SK-N-SH (cell line): Measurements from ENCODE around the gene IRF2. TPM values are rescaled to one million over a fixed set of nuclear protein-coding genes. Genes with fewer than 3 reads are reported as not detected.

Experiments used
- CTCF ChIA-PET: fragments of 300-600, 350-600 bp; formaldehyde crosslinking; extraction: SDS; loops from one replicate; lab custom pipeline; 2021; lab: Yijun Ruan, JAX
- POLR2A ChIA-PET: fragments of 350-600 bp; sonication (Branson Sonifier 250); formaldehyde crosslinking; extraction: SDS; loops from one replicate; lab custom pipeline; 2020; ENCODE audit warnings: antibody characterized with exemption, inconsistent platforms; lab: Yijun Ruan, JAX
- DNase-seq: peaks from one replicate; pipeline ENCODE4 v3.0.0; 2012
- H2AFZ ChIP-seq: fragments of 200-600 bp; sonication (generic); 2 replicates; pipeline ENCODE4 v1.8.1; 2016; ENCODE audit warnings: antibody characterized with exemption, mild to moderate bottlenecking, low read depth
- H3F3A ChIP-seq: fragments of 200-600 bp; sonication (generic); replicated peaks from 2 replicates; pipeline ENCODE3; 2016; ENCODE audit warnings: antibody characterized with exemption, mild to moderate bottlenecking; ENCODE audit not compliant: insufficient read depth
- H3K27ac ChIP-seq, 2 experiments: fragments of 200-500 bp in 1 of 2; fragments of 200-600 bp in 1 of 2; sonication (Bioruptor generic) in 1 of 2; sonication (generic), shearing (Covaris generic) in 1 of 2; 2 replicates each; pipeline versions ENCODE4 v1.5.1 to v1.6.1; 2014 to 2016; ENCODE audit warnings: low read depth in 2 of 2, inconsistent platforms in 1 of 2, low read length in 1 of 2, mild to moderate bottlenecking in 1 of 2, mixed read lengths in 1 of 2
- H3K27me3 ChIP-seq: fragments of 200-600 bp; sonication (generic), shearing (Covaris generic); 2 replicates; pipeline ENCODE4 v1.6.1; 2016; ENCODE audit warnings: mixed run types; ENCODE audit not compliant: insufficient read depth
- H3K36me3 ChIP-seq, 2 experiments: fragments of 200-500 bp in 1 of 2; fragments of 200-600 bp in 1 of 2; sonication (Bioruptor generic) in 1 of 2; sonication (generic) in 1 of 2; replicated peaks in 1 of 2; 2 replicates each; pipeline versions ENCODE3 to v1.5.1; 2014 to 2016; ENCODE audit warnings: low read length in 1 of 2, mild to moderate bottlenecking in 1 of 2; ENCODE audit not compliant: insufficient read depth in 2 of 2, control insufficient read depth in 1 of 2
- H3K4me1 ChIP-seq, 2 experiments: fragments of 200-500 bp in 1 of 2; fragments of 200-600 bp in 1 of 2; sonication (Bioruptor generic) in 1 of 2; sonication (generic), shearing (Covaris generic) in 1 of 2; 2 replicates each; pipeline versions ENCODE4 v1.5.1 to v1.6.1; 2014 to 2016; ENCODE audit warnings: low read depth in 1 of 2, low read length in 1 of 2, mixed run types in 1 of 2; ENCODE audit not compliant: insufficient read depth in 2 of 2, control insufficient read depth in 1 of 2
- H3K4me2 ChIP-seq: fragments of 200-600 bp; sonication (generic), shearing (Covaris generic); 2 replicates; pipeline ENCODE4 v1.6.1; 2017; ENCODE audit warnings: mixed run types
- H3K4me3 ChIP-seq, 2 experiments: fragments of 200-500 bp in 1 of 2; fragments of 200-600 bp in 1 of 2; sonication (Bioruptor generic) in 1 of 2; sonication (generic), shearing (Covaris generic) in 1 of 2; 2 replicates each; pipeline versions ENCODE4 v1.5.1 to v1.8.1; 2014 to 2016; ENCODE audit warnings: low read depth in 2 of 2, inconsistent platforms in 1 of 2, low read length in 1 of 2, mild to moderate bottlenecking in 1 of 2, mixed read lengths in 1 of 2, moderate library complexity in 1 of 2
- H3K79me2 ChIP-seq: fragments of 200-600 bp; sonication (generic); 2 replicates; pipeline ENCODE4 v1.8.1; 2017; ENCODE audit warnings: mild to moderate bottlenecking; ENCODE audit not compliant: insufficient read depth
- H3K9ac ChIP-seq: fragments of 200-600 bp; sonication (generic); 2 replicates; pipeline ENCODE4 v1.6.1; 2017; ENCODE audit warnings: mixed run types
- H3K9me2 ChIP-seq: fragments of 200-600 bp; sonication (generic); 2 replicates; pipeline ENCODE4 v1.6.1; 2017; ENCODE audit warnings: mixed run types
- H3K9me3 ChIP-seq: fragments of 200-600 bp; sonication (generic); 2 replicates; pipeline ENCODE4 v1.6.1; 2017; ENCODE audit warnings: mixed run types, mild to moderate bottlenecking, moderate library complexity
- H4K20me1 ChIP-seq: fragments of 200-600 bp; sonication (generic); 2 replicates; pipeline ENCODE4 v1.6.1; 2017; ENCODE audit warnings: mild to moderate bottlenecking, mixed run types; ENCODE audit not compliant: insufficient read depth
- ELF1 ChIP-seq: IDR thresholded peaks from 2 replicates; pipeline ENCODE4 v1.4.0; 2012
- EP300 ChIP-seq, 2 experiments: IDR thresholded peaks; 2 replicates each; pipeline versions ENCODE4 v1.4.0 to v1.6.1; 2012; ENCODE audit warnings: borderline replicate concordance in 1 of 2, low read depth in 1 of 2, low read length in 1 of 2
- EZH2phosphoT487 ChIP-seq: fragments of 200-600 bp; sonication (generic); IDR thresholded peaks from 2 replicates; pipeline ENCODE4 v1.6.1; 2017; ENCODE audit warnings: low read depth, mixed run types, mild to moderate bottlenecking, antibody characterized with exemption, moderate library complexity, borderline replicate concordance
- FOXJ3 ChIP-seq: sonication (generic); formaldehyde crosslinking; IDR thresholded peaks from 2 replicates; pipeline ENCODE4 v1.5.1; 2020; ENCODE audit warnings: mild to moderate bottlenecking, missing genetic modification reagents
- GABPA ChIP-seq: IDR thresholded peaks from 2 replicates; pipeline ENCODE4 v1.4.0; 2012; ENCODE audit warnings: low read depth, mild to moderate bottlenecking
- GATA2 ChIP-seq: sonication (generic); formaldehyde crosslinking; IDR thresholded peaks from 2 replicates; pipeline ENCODE4 v1.5.0; 2020; ENCODE audit warnings: mild to moderate bottlenecking, missing genetic modification reagents
- JUND ChIP-seq: IDR thresholded peaks from 2 replicates; pipeline ENCODE4 v1.4.0; 2012
- MEF2A ChIP-seq: IDR thresholded peaks from 2 replicates; pipeline ENCODE4 v1.4.0; 2012; ENCODE audit warnings: low read depth, borderline replicate concordance
- RAD21 ChIP-seq: IDR thresholded peaks from 2 replicates; pipeline ENCODE4 v1.6.1; 2012; ENCODE audit warnings: mild to moderate bottlenecking, low read length
- RXRA ChIP-seq: IDR thresholded peaks from 2 replicates; pipeline ENCODE4 v1.4.0; 2012; ENCODE audit warnings: low read depth, mild to moderate bottlenecking, borderline replicate concordance
- TAF1 ChIP-seq: IDR thresholded peaks from 2 replicates; pipeline ENCODE4 v1.6.1; 2012; ENCODE audit warnings: low read depth, mild to moderate bottlenecking, low read length, moderate library complexity, borderline replicate concordance
- YY1 ChIP-seq: IDR thresholded peaks from 2 replicates; pipeline ENCODE4 v1.4.0; 2012; ENCODE audit warnings: low read depth, mild to moderate bottlenecking
- WGBS: methylation state at CpG from one replicate; pipeline ENCODE4 v1.1.6; 2017; ENCODE audit warnings: low lambda C conversion rate; 5-methylcytosine and 5-hydroxymethylcytosine counted together
- polyA plus RNA-seq, 3 experiments: library from polyadenylated mRNA; depleted of rRNA; stranded (reverse); fragments of >200 nt; gene quantifications; 2 replicates each; pipeline ENCODE4 v1.2.3, GENCODE V29; 2012
- TF ChIP-seq, protein P1 (sequence below): IDR thresholded peaks from 2 replicates; pipeline ENCODE4 v1.4.0; 2012; ENCODE audit warnings: low read depth, borderline replicate concordance
- TF ChIP-seq, protein P2 (sequence below): IDR thresholded peaks from 2 replicates; pipeline ENCODE4 v1.6.1; 2012; ENCODE audit warnings: mild to moderate bottlenecking, low read depth, low read length, moderate library complexity
- TF ChIP-seq, protein P3 (sequence below): fragments of 150-350 bp; IDR thresholded peaks from 2 replicates; pipeline ENCODE4 v1.6.1; 2017; ENCODE audit warnings: antibody characterized with exemption, low read length, low read depth, borderline replicate concordance

IRF2 gene
- polyA plus RNA-seq, 1 of the 3 experiments (the other 2 are of a cell fraction): 23.3 TPM

DNA sequence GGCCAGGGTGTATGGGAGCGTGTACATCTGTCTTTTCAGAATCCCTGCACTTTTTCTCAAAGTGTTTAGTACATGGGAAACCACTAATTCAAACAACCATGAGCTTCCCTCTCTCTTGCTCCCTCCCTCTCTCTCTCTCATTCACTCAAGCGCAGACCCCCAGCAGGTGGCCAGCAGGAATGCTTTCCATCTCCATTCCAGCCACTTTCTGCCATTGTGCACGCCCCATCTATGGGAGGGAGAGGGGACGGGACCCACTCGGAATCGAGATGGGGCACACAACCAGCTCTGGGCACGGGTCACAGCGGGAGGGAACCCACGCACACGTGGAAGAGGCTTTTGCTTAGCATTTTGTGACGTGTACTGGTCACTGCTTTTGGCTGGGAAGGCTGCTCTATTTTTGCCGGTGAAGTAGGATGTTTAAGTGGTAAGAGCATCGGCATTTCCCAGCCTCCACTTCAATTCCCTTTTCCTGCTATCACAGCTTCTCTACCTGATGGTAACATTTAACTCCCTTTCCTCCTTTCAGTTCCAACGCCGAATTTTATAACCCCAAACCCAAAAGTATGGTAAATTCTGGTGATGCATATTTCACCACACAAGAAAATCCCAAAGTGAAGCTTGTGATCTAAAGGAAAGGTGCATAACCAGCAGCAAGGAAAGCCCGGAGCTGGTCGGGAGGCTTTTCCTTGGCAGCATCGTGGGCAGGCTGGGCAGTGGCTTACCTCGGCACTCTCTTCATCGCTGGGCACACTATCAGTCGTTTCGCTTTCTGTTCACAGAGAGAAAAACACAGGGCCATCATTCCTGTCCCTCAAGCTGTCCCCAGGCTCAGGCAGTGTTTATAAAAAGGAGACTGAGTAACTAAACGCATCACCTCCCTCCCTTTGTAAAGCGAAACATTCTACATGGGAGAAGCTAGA is 84.1 kb downstream of the IRF2 start:
- no peaks in the 10 kb centered on the region for H3K27me3 ChIP-seq
- H3K4me3 ChIP-seq: no peak overlapping the region
- no peak overlapping the region for H3K9ac ChIP-seq
- no peak overlapping the region for H2AFZ ChIP-seq
- DNase-seq: no peak
- ChIA-PET CTCF (no interaction called here), POLR2A (no interaction called here)
- no peaks in the 10 kb centered on the region for H3F3A ChIP-seq
- no peak overlapping the region for H3K4me2 ChIP-seq
- no peaks in the 10 kb centered on the region for H3K9me3 ChIP-seq
- 97% methylated on average over 23 of the region's 24 CpGs for WGBS
- peaks cover 0 to 3% of the 10 kb centered on the region in 2 experiments; a peak in 1 of 4 replicates for H3K4me1 ChIP-seq
- H3K36me3 ChIP-seq: peaks cover 41 to 70% of the 10 kb centered on the region in 2 experiments
- no peaks in the 10 kb centered on the region for H4K20me1 ChIP-seq
- no peak overlapping the region for H3K27ac ChIP-seq
- no peaks in the 10 kb centered on the region for H3K9me2 ChIP-seq
- no peaks in the 10 kb centered on the region for H3K79me2 ChIP-seq
- TF ChIP-seq TAF1: no peak
- no peak for TF ChIP-seq RXRA
- TF ChIP-seq RAD21: no peak
- TF ChIP-seq, protein P1, sequence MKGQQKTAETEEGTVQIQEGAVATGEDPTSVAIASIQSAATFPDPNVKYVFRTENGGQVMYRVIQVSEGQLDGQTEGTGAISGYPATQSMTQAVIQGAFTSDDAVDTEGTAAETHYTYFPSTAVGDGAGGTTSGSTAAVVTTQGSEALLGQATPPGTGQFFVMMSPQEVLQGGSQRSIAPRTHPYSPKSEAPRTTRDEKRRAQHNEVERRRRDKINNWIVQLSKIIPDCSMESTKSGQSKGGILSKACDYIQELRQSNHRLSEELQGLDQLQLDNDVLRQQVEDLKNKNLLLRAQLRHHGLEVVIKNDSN: no peak
- no peak for TF ChIP-seq MEF2A
- no peak for TF ChIP-seq GATA2 (CRISPR knock-in tag)
- TF ChIP-seq EP300 (IDR thresholded peaks at IDR 0.05; ENCODE audit: borderline replicate concordance in 1 of 2, low read depth in 1 of 2, low read length in 1 of 2): no peak
- TF ChIP-seq EZH2phosphoT487: no peak
- TF ChIP-seq, protein P2, sequence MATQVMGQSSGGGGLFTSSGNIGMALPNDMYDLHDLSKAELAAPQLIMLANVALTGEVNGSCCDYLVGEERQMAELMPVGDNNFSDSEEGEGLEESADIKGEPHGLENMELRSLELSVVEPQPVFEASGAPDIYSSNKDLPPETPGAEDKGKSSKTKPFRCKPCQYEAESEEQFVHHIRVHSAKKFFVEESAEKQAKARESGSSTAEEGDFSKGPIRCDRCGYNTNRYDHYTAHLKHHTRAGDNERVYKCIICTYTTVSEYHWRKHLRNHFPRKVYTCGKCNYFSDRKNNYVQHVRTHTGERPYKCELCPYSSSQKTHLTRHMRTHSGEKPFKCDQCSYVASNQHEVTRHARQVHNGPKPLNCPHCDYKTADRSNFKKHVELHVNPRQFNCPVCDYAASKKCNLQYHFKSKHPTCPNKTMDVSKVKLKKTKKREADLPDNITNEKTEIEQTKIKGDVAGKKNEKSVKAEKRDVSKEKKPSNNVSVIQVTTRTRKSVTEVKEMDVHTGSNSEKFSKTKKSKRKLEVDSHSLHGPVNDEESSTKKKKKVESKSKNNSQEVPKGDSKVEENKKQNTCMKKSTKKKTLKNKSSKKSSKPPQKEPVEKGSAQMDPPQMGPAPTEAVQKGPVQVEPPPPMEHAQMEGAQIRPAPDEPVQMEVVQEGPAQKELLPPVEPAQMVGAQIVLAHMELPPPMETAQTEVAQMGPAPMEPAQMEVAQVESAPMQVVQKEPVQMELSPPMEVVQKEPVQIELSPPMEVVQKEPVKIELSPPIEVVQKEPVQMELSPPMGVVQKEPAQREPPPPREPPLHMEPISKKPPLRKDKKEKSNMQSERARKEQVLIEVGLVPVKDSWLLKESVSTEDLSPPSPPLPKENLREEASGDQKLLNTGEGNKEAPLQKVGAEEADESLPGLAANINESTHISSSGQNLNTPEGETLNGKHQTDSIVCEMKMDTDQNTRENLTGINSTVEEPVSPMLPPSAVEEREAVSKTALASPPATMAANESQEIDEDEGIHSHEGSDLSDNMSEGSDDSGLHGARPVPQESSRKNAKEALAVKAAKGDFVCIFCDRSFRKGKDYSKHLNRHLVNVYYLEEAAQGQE: no peak
- TF ChIP-seq ELF1: no peak
- TF ChIP-seq FOXJ3 (CRISPR knock-in tag): no peak
- no peak for TF ChIP-seq JUND
- TF ChIP-seq YY1: no peak
- TF ChIP-seq, protein P3, sequence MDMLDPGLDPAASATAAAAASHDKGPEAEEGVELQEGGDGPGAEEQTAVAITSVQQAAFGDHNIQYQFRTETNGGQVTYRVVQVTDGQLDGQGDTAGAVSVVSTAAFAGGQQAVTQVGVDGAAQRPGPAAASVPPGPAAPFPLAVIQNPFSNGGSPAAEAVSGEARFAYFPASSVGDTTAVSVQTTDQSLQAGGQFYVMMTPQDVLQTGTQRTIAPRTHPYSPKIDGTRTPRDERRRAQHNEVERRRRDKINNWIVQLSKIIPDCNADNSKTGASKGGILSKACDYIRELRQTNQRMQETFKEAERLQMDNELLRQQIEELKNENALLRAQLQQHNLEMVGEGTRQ: no peak
- TF ChIP-seq GABPA: no peak
